ENCODE results near the gene CA6. TPM values are rescaled to one million over a fixed set of nuclear protein-coding genes. Genes with fewer than 3 reads are reported as not detected.

The CA6 gene
- total and polyA plus RNA-seq, 2 of the 8 experiments (the other 6 are each of a cell fraction or from before 2014, with no cell fraction given), result not detected

DNA sequence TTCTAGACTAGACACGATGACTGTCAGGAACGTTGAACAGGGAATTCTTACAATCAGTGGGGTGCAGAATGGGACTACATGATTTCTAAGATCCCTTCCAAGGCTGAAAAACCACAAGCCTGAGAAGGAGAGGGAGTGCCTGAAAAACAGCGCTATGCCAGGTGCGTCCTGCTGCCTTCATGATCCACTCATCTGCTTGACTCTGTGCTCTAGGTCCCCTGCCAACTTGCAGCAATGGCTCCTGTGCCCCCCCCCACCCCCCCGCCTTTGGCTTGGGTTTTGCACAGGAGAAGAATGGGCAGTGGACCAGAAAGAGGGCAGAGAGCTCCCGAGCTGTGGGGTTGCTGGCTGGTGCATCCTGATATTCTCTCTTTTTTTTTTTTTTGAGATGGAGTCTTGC, 74.6 kb downstream of the CA6 start:
- H3K56ac ChIP-seq (replicated peaks; ENCODE audit: insufficient read length, low read depth, low read length), result no peak overlapping the region
- H3K4ac ChIP-seq (replicated peaks; ENCODE audit: insufficient read length, low read depth, low read length), result no peak overlapping the region
- H3K27me3 ChIP-seq (replicated peaks in 1 of 4; ENCODE audit: control insufficient read depth in 3 of 4, extremely low read depth in 1 of 4, insufficient read depth in 3 of 4, low read length in 3 of 4), result no peaks in the 10 kb centered on the region
- no peak overlapping the region for H2BK120ac ChIP-seq (replicated peaks; ENCODE audit: low read depth, low read length)
- no peak overlapping the region for H3K4me2 ChIP-seq (ENCODE audit: insufficient read depth in 1 of 2, low read depth in 2 of 2, low read length in 2 of 2)
- 73% methylated on average over 2 of the region's 6 CpGs; no CpG with 5 or more reads in 1 of the 2 experiments for WGBS, 2 experiments (ENCODE audit: extremely low coverage in 1 of 2, insufficient coverage in 1 of 2, insufficient read length in 1 of 2, insufficient replicate concordance in 2 of 2, low coverage in 1 of 2, low lambda C conversion rate in 2 of 2, missing lambda C conversion rate in 1 of 2)
- H2BK20ac ChIP-seq (ENCODE audit: low read length), result no peak overlapping the region
- POLR2A ChIA-PET (ENCODE audit: partially characterized antibody), result no interaction called here
- no peak overlapping the region for H3K18ac ChIP-seq (ENCODE audit: extremely low read depth, low read length)
- no peak overlapping the region for H2AFZ ChIP-seq (ENCODE audit: low read length)
- no peak overlapping the region for H3K27ac ChIP-seq (ENCODE audit: low read depth, low read length)
- no peak overlapping the region for H2AK5ac ChIP-seq (ENCODE audit: low read depth, low read length)
- no peaks in the 10 kb centered on the region for H3K23me2 ChIP-seq (ENCODE audit: low read depth, low read length)
- H3K79me2 ChIP-seq (ENCODE audit: control insufficient read depth in 1 of 2, insufficient read depth in 2 of 2, low read length in 2 of 2), result no peaks in the 10 kb centered on the region
- FAIRE-seq (no peak), DNase-seq (ENCODE audit: low read depth in 1 of 2, low spot score in 2 of 2) (no peak)
- H3K36me3 ChIP-seq (ENCODE audit: control insufficient read depth in 2 of 4, insufficient read depth in 4 of 4, low read length in 3 of 4), result no peaks in the 10 kb centered on the region
- H3K9ac ChIP-seq (replicated peaks in 1 of 4; ENCODE audit: extremely low read depth in 1 of 4, low read depth in 3 of 4, low read length in 3 of 4), result no peak overlapping the region
- no peaks in the 10 kb centered on the region for H3K9me3 ChIP-seq (ENCODE audit: insufficient read depth in 2 of 2, low read depth in 1 of 2, low read length in 1 of 2)
- H3K79me1 ChIP-seq (ENCODE audit: low read depth, low read length), result no peaks in the 10 kb centered on the region; the same call in 1 of the 2 replicates
- no peak overlapping the region for H3K23ac ChIP-seq (ENCODE audit: insufficient read length)
- CTCF ChIA-PET (ENCODE audit: partially characterized antibody), result interaction anchor here (0.6 to 2.0 kb wide), 4 partner anchors 10 to 103 kb away, joined by 3 to 8 read pairs (median 6); no protein-coding TSS in a partner anchor
- H2BK12ac ChIP-seq (ENCODE audit: low read depth, low read length), result no peak overlapping the region
- TF ChIP-seq POLR2A (IDR thresholded peaks at IDR 0.05; ENCODE audit: control extremely low read depth in 1 of 2, low read depth in 2 of 2, low read length in 2 of 2), result no peak
- H3K14ac ChIP-seq (ENCODE audit: insufficient read length), result no peak overlapping the region
- no peak overlapping the region for H4K8ac ChIP-seq (ENCODE audit: extremely low read depth, insufficient read depth, low read length)
- no peak overlapping the region for H2BK15ac ChIP-seq (ENCODE audit: low read length)
- H3K4me3 ChIP-seq (ENCODE audit: extremely low read depth in 1 of 4, insufficient read depth in 2 of 4, low read depth in 3 of 4, low read length in 4 of 4), result no peak overlapping the region
- H2BK5ac ChIP-seq (ENCODE audit: low read depth, low read length), result no peak overlapping the region
- H4K91ac ChIP-seq (replicated peaks; ENCODE audit: insufficient read length, low read length), result no peak overlapping the region
- H4K5ac ChIP-seq (ENCODE audit: insufficient read length, low read depth, low read length), result no peak overlapping the region
- H3K4me1 ChIP-seq (replicated peaks in 1 of 4; ENCODE audit: control insufficient read depth in 3 of 4, insufficient read depth in 4 of 4, low read length in 3 of 4), result no peaks in the 10 kb centered on the region
- H4K20me1 ChIP-seq (replicated peaks in 1 of 2; ENCODE audit: control insufficient read depth in 1 of 2, insufficient read depth in 2 of 2, low read length in 2 of 2), result no peaks in the 10 kb centered on the region
